K562 (cell line): ENCODE measurements around the gene ERC2. TPM values are rescaled to one million over a fixed set of nuclear protein-coding genes. Genes with fewer than 3 reads are reported as not detected.

Experiments
- ATAC-seq: fragments of 200-7000 bp; cut with Tn5 transposase; 3 replicates; pipeline ENCODE4 v1.9.1; 2020; ENCODE audit warnings: moderate library complexity
- BruUV-seq: library from RNA; stranded (reverse); fragments of 400-500 nt; replicated peaks from 2 replicates; lab custom pipeline; 2021; lab: Mats Ljungman, UMichigan
- CTCF ChIA-PET: fragments of 300-600 bp; formaldehyde crosslinking; extraction: SDS; loops from one replicate; lab custom pipeline; 2021; ENCODE audit warnings: low intra/inter-chr PET ratio; lab: Yijun Ruan, JAX
- POLR2A ChIA-PET: fragments of 300-600, 350-650 bp; sonication (Branson Sonifier 250); formaldehyde crosslinking; extraction: SDS; loops from one replicate; lab custom pipeline; 2021; ENCODE audit warnings: antibody characterized with exemption, inconsistent platforms; lab: Yijun Ruan, JAX
- DNase-seq, 4 experiments: peaks; one replicate each; pipeline versions ENCODE4 v3.0.0 to v3.0.0-alpha.2; 2011 to 2018; ENCODE audit warnings: low spot score in 3 of 4, mixed read lengths in 3 of 4; ENCODE audit errors: extremely low read depth in 1 of 4
- FAIRE-seq: peaks from 2 replicates; lab custom pipeline; 2011; peaks lifted over from hg19 to GRCh38; lab: Jason Lieb, UNC
- H2AFZ ChIP-seq: 2 replicates; pipeline ENCODE4 v1.6.0; 2011; ENCODE audit warnings: low read depth, low read length, control low read depth, inconsistent platforms
- H3K27ac ChIP-seq: fragments of 200-600 bp; 3 replicates; pipeline ENCODE4 v1.8.0; 2011; ENCODE audit warnings: low read depth, mild to moderate bottlenecking, control low read depth, inconsistent platforms, low read length, moderate library complexity, mixed read lengths; ENCODE audit errors: extremely low read depth
- H3K27me3 ChIP-seq, 2 experiments: fragments of 300-600 bp in 1 of 2; 2 replicates in 1 of 2; 3 replicates in 1 of 2; pipeline versions ENCODE4 v1.6.0 to v1.8.0; 2011; ENCODE audit warnings: inconsistent platforms in 2 of 2, low read length in 2 of 2, mild to moderate bottlenecking in 1 of 2, mixed read lengths in 1 of 2, moderate library complexity in 1 of 2; ENCODE audit not compliant: control insufficient read depth in 2 of 2, insufficient read depth in 2 of 2
- H3K36me3 ChIP-seq: fragments of 300-600 bp; 3 replicates; pipeline ENCODE4 v1.8.0; 2011; ENCODE audit warnings: mild to moderate bottlenecking, low read length, inconsistent platforms; ENCODE audit not compliant: control insufficient read depth, insufficient read depth
- H3K4me1 ChIP-seq, 2 experiments: fragments of 200-600 bp in 1 of 2; replicated peaks in 1 of 2; 2 replicates in 1 of 2; 3 replicates in 1 of 2; pipeline versions ENCODE4 v1.5.1 to v1.8.0; 2011; ENCODE audit warnings: inconsistent platforms in 2 of 2, low read length in 2 of 2, mild to moderate bottlenecking in 1 of 2, mixed read lengths in 1 of 2, moderate library complexity in 1 of 2; ENCODE audit not compliant: control insufficient read depth in 2 of 2, insufficient read depth in 2 of 2
- H3K4me2 ChIP-seq: 2 replicates; pipeline ENCODE4 v1.6.1; 2011; ENCODE audit warnings: low read length, control low read depth, inconsistent platforms, mixed read lengths; ENCODE audit not compliant: insufficient read depth
- H3K4me3 ChIP-seq: fragments of 200-600 bp; sonication (generic), shearing (Covaris generic); 2 replicates; pipeline ENCODE4 v1.5.1; 2016; ENCODE audit warnings: control low read depth, inconsistent platforms
- H3K79me2 ChIP-seq: fragments of 200-600 bp; 3 replicates; pipeline ENCODE4 v1.8.0; 2011; ENCODE audit warnings: low read length, inconsistent platforms; ENCODE audit not compliant: control insufficient read depth, insufficient read depth
- H3K9ac ChIP-seq, 2 experiments: 2 replicates each; pipeline versions ENCODE4 v1.6.0 to v1.6.1; 2011; ENCODE audit warnings: low read depth in 2 of 2, low read length in 2 of 2, control low read depth in 1 of 2, inconsistent platforms in 1 of 2, mild to moderate bottlenecking in 1 of 2, mixed read lengths in 1 of 2; ENCODE audit not compliant: insufficient read depth in 1 of 2
- H3K9me1 ChIP-seq: one replicate; pipeline ENCODE4 v1.6.0; 2011; ENCODE audit warnings: inconsistent platforms, mild to moderate bottlenecking, low read length, moderate library complexity; ENCODE audit not compliant: control insufficient read depth, insufficient read depth
- H3K9me3 ChIP-seq: replicated peaks from 2 replicates; pipeline ENCODE4 v1.5.1; 2011; ENCODE audit warnings: low read depth, low read length, inconsistent platforms; ENCODE audit not compliant: control insufficient read depth, insufficient read depth
- H4K20me1 ChIP-seq: replicated peaks from 2 replicates; pipeline ENCODE4 v1.6.1; 2011; ENCODE audit warnings: low read length, inconsistent platforms, mixed read lengths; ENCODE audit not compliant: control insufficient read depth, insufficient read depth
- ATF3 ChIP-seq, 2 experiments: fragments of 450-650 bp in 1 of 2; sonication (generic) in 1 of 2; formaldehyde crosslinking in 1 of 2; IDR thresholded peaks in 1 of 2; conservative IDR thresholded peaks in 1 of 2; 2 replicates each; pipeline versions ENCODE4 v1.6.1 to v1.8.1; 2016 to 2023; ENCODE audit warnings: mild to moderate bottlenecking in 2 of 2, moderate library complexity in 2 of 2, inconsistent platforms in 1 of 2, missing genetic modification reagents in 1 of 2
- COPS2 ChIP-seq: fragments of 450-650 bp; conservative IDR thresholded peaks from 2 replicates; pipeline ENCODE4 v1.6.1; 2016; ENCODE audit warnings: mild to moderate bottlenecking, moderate library complexity
- CREM ChIP-seq: IDR thresholded peaks from 2 replicates; pipeline ENCODE4 v1.6.1; 2014; ENCODE audit warnings: antibody characterized with exemption, low read depth
- GTF2F1 ChIP-seq: IDR thresholded peaks from 2 replicates; pipeline ENCODE4 v1.6.1; 2011; ENCODE audit warnings: low read depth, low read length, improper control_type of control experiment
- HDAC2 ChIP-seq: fragments of 450-650 bp; IDR thresholded peaks from 2 replicates; pipeline ENCODE4 v1.6.1; 2016; ENCODE audit warnings: mild to moderate bottlenecking
- IRF1 ChIP-seq: sonication (generic); formaldehyde crosslinking; IDR thresholded peaks from 2 replicates; pipeline ENCODE4 v1.8.0; 2022; ENCODE audit warnings: missing genetic modification reagents, mild to moderate bottlenecking, borderline replicate concordance
- MED1 ChIP-seq: sonication (generic); formaldehyde crosslinking; IDR thresholded peaks from 2 replicates; pipeline ENCODE4 v1.8.1; 2023; ENCODE audit warnings: missing genetic modification reagents, borderline replicate concordance
- POLR2AphosphoS2 ChIP-seq: IDR thresholded peaks from 2 replicates; pipeline ENCODE4 v1.6.1; 2012; ENCODE audit warnings: low read length, improper control_type of control experiment
- RBM17 ChIP-seq: fragments of 200-400 bp; formaldehyde crosslinking; IDR thresholded peaks from 2 replicates; pipeline ENCODE4 v1.6.1; 2017; ENCODE audit warnings: low read depth, mild to moderate bottlenecking, low read length, borderline replicate concordance
- SRSF7 ChIP-seq: fragments of 200-400 bp; formaldehyde crosslinking; optimal IDR thresholded peaks from 2 replicates; pipeline ENCODE3; 2017; ENCODE audit warnings: mild to moderate bottlenecking, low read depth, low read length
- ZNF318 ChIP-seq, 2 experiments: fragments of 450-650 bp; IDR thresholded peaks; 2 replicates each; pipeline ENCODE4 v1.6.1; 2016; ENCODE audit warnings: mild to moderate bottlenecking in 2 of 2, borderline replicate concordance in 1 of 2, low read depth in 1 of 2, moderate library complexity in 1 of 2
- ZNF41 ChIP-seq: fragments of 250-450 bp; sonication (Bioruptor Pico); conservative IDR thresholded peaks from 2 replicates; pipeline ENCODE4 v1.4.0; 2020; ENCODE audit warnings: mild to moderate bottlenecking
- ZNF699 ChIP-seq: fragments of 250-450 bp; sonication (Bioruptor Pico); IDR thresholded peaks from 2 replicates; pipeline ENCODE4 v1.8.0; 2021; ENCODE audit warnings: mild to moderate bottlenecking, moderate library complexity; ENCODE audit not compliant: insufficient replicate concordance
- WGBS: fragments of 100-300 bp; shearing (Covaris generic); methylation state at CpG from one replicate; pipeline ENCODE4 v1.1.6; 2016; ENCODE audit warnings: low coverage, mixed read lengths; ENCODE audit not compliant: insufficient coverage; ENCODE audit errors: missing lambda C conversion rate; 5-methylcytosine and 5-hydroxymethylcytosine counted together
- in situ Hi-C: fragments of 300-500 bp; cut with MboI; formaldehyde crosslinking; loops from 4 replicates; pipeline ENCODE4 v1.15.0; 2018; ENCODE audit warnings: inconsistent platforms, mixed read lengths
- intact Hi-C: fragments of 100-400 bp; cut with micrococcal nuclease; formaldehyde crosslinking; loops from 2 replicates; pipeline ENCODE4 v1.14.2; 2022
- polyA plus RNA-seq, 8 experiments: library from polyadenylated mRNA; depleted of rRNA in 4 of 8; stranded (reverse) in 5 of 8; unstranded in 3 of 8; fragments of >200 nt; fragmentation: Nextera tagmentation in 2 of 8; fragmentation: Illumina TruSeq in 1 of 8; extraction: Ambion mirVana in 2 of 8; extraction: Trizol in 1 of 8; gene quantifications; 2 replicates each; pipeline versions ENCODE4 v1.2.1 to v1.2.3, GENCODE V29; 2011 to 2014; ENCODE audit warnings: inconsistent platforms in 1 of 8, missing spikeins in 1 of 8
- total RNA-seq, 7 experiments: library from RNA; depleted of rRNA in 6 of 7; stranded (reverse); fragments of >200 nt in 6 of 7; fragmentation: Illumina TruSeq in 2 of 7; extraction: Trizol in 2 of 7; gene quantifications; 2 replicates each; pipeline versions ENCODE4 v1.2.1 to v1.2.3, GENCODE V29; 2011 to 2021; ENCODE audit warnings: low replicate concordance in 1 of 7

The ERC2 gene
- total and polyA plus RNA-seq, 9 of the 15 experiments (the other 6 are each of a cell fraction or from before 2014, with no cell fraction given) = 0.04 to 0.18 (median 0.07) TPM; not detected in 2

- DNase-seq = no peak
- in situ Hi-C loops = no loop called here
- CTCF ChIA-PET = no interaction called here
- no peak for TF ChIP-seq MED1 (CRISPR knock-in tag)
- no peak for TF ChIP-seq ZNF699 (CRISPR knock-in tag)
- TF ChIP-seq CREM = no peak
- TF ChIP-seq IRF1 = no peak
- TF ChIP-seq HDAC2 = no peak
- no peak for TF ChIP-seq RBM17
- TF ChIP-seq ZNF41 (CRISPR knock-in tag) = no peak
- no peak for TF ChIP-seq POLR2AphosphoS2
- TF ChIP-seq COPS2 = no peak
- no peak for TF ChIP-seq SRSF7
- TF ChIP-seq ATF3 (IDR thresholded peaks at IDR 0.05) = no peak
- no peak for TF ChIP-seq ATF3 (CRISPR knock-in tag; conservative IDR thresholded peaks at IDR 0.05)
- TF ChIP-seq ZNF318 (IDR thresholded peaks at IDR 0.05; ENCODE audit: borderline replicate concordance in 1 of 2, low read depth in 1 of 2) = no peak
- TF ChIP-seq GTF2F1 = no peak
These were observed 501.7 kb downstream of the ERC2 start for GRCh38 chr3:55966566-55966965.

More at GRCh38 chr3:55966566-55966965, 501.7 kb downstream of the ERC2 start:
- no peak for FAIRE-seq
- no peaks in the 10 kb centered on the region for H3K27me3 ChIP-seq
- no peak overlapping the region for H3K4me3 ChIP-seq
- H3K9me1 ChIP-seq = no peaks in the 10 kb centered on the region
- BruUV-seq = no TSS peak
- H3K79me2 ChIP-seq = no peaks in the 10 kb centered on the region
- no peak for ATAC-seq
- no peak overlapping the region for H3K9ac ChIP-seq
- intact Hi-C loops = no loop called here
- H4K20me1 ChIP-seq = no peaks in the 10 kb centered on the region
- H3K36me3 ChIP-seq = no peaks in the 10 kb centered on the region
- 0% methylated on average over 1 of the region's 1 CpG for WGBS
- no peaks in the 10 kb centered on the region for H3K4me1 ChIP-seq
- no peak overlapping the region for H3K27ac ChIP-seq
- H3K4me2 ChIP-seq = no peak overlapping the region
- no peak overlapping the region for H2AFZ ChIP-seq
- no peaks in the 10 kb centered on the region for H3K9me3 ChIP-seq
- POLR2A ChIA-PET = interaction anchor here (0.5 kb wide), 1 partner anchor 8 kb away, joined by 3 read pairs; no protein-coding TSS in a partner anchor
